HAP-1 (cell line): ENCODE data around the gene SFXN4.
"Not testable (repeated sequence)": the region's sequence is repeated elsewhere in the genome, so short reads cannot be mapped to it uniquely, and the experiment has no call there.

Experiments used
- DNase-seq, 2 experiments: peaks; one replicate each; pipeline ENCODE4 v3.0.0-alpha.2; 2016 to 2020; ENCODE audit warnings: low spot score in 2 of 2
- H3K27me3 ChIP-seq: fragments of 250-450 bp; sonication (Bioruptor Pico); 2 replicates; pipeline ENCODE4 v1.5.1; 2020; ENCODE audit warnings: low read depth, mild to moderate bottlenecking, moderate library complexity
- H3K36me3 ChIP-seq: fragments of 250-450 bp; sonication (Bioruptor Pico); replicated peaks from 2 replicates; pipeline ENCODE4 v1.5.1; 2020; ENCODE audit warnings: mild to moderate bottlenecking
- H3K4me1 ChIP-seq: fragments of 250-450 bp; sonication (Bioruptor Pico); 2 replicates; pipeline ENCODE4 v1.5.1; 2020; ENCODE audit warnings: mild to moderate bottlenecking
- H3K4me3 ChIP-seq: fragments of 250-450 bp; sonication (Bioruptor Pico); 2 replicates; pipeline ENCODE4 v1.5.1; 2020; ENCODE audit warnings: mild to moderate bottlenecking, moderate library complexity
- H3K9me3 ChIP-seq: fragments of 250-450 bp; sonication (Bioruptor Pico); 2 replicates; pipeline ENCODE4 v1.5.1; 2020; ENCODE audit warnings: mild to moderate bottlenecking, moderate library complexity
- in situ Hi-C: fragments of 300-500 bp; cut with MboI; formaldehyde crosslinking; loops from 3 replicates; pipeline ENCODE4 v1.14.3; 2020; ENCODE audit warnings: low sequenced_read_pairs, inconsistent platforms, mixed read lengths

SFXN4 gene

DNA sequence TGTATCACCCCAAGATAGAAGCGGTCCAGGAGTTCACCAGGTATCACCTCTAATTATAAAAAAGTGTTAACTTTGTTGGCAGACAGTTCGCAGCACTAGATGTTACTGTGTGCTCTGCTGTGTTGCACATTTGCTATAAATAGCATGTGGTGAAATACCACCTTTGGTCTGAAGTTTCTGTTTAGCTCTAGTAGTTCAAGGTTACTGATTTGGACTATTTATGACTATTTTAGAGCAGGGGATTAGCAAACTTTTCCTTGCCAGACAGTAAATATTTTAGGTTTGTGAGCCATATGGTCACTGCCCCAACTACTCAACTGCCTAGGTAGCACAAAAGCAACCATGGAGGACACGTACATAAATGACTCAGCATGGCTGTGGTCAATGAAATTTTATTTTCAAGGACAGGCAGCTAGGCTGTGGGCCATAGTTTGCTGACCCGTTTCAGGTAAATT lies 45.1 kb downstream of the SFXN4 start:
- no peaks in the 10 kb centered on the region for H3K9me3 ChIP-seq
- no peaks in the 10 kb centered on the region for H3K27me3 ChIP-seq
- in situ Hi-C loops = no loop called here
- no peaks in the 10 kb centered on the region for H3K4me1 ChIP-seq
- no peak for DNase-seq
- no peak overlapping the region for H3K4me3 ChIP-seq
- H3K36me3 ChIP-seq = peaks cover 56% of the 10 kb centered on the region

DNA sequence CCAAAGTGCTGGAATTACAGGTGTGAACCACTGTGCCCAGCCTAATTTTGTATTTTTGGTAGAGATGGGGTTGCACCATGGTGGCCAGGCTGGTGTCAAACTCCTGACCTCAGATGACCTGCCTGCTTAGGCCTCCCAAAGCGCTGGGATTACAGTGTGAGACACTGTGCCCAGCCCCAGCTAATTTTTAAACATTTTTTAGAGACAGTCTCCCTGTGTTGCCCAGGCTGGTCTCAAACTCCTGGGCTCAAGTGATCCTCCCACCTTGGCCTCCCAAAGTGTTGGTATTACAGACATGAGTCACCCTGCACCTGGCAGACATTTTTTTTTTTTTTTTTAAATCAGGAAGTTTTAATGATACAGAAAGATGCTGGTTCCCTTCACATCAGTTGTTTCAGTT lies 46.1 kb downstream of the SFXN4 start:
- in situ Hi-C loops = no loop called here
- Histone ChIP-seq H3K27me3 (no peaks in the 10 kb centered on the region), H3K4me1 (no peaks in the 10 kb centered on the region), H3K36me3 (peaks cover 58% of the 10 kb centered on the region), H3K4me3 (no peak overlapping the region), H3K9me3 (no peaks in the 10 kb centered on the region)
- DNase-seq = no peak

DNA sequence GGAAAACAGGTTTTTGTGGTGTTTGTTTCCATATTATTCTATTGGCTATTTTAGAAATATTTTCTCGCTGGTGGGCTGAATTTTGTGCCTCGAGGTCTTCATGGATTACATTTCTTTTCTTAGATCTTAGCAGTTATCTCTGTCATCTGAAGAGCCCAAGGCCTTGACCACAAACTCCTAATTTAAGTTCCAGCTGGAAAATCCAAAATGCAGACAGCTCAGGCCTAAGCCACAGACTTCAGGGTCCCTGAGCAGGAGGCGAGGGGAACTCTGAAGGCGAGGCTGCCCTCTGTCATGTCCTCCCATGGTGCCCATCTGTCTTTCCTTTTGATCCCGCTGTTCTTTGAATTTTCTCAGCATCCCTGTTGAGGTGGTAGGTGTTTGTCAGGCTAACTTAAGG lies 47.3 kb downstream of the SFXN4 start:
- Histone ChIP-seq H3K4me1 (no peaks in the 10 kb centered on the region), H3K27me3 (no peaks in the 10 kb centered on the region), H3K36me3 (peaks cover 63% of the 10 kb centered on the region), H3K9me3 (no peaks in the 10 kb centered on the region), H3K4me3 (no peak overlapping the region)
- in situ Hi-C loops = no loop called here
- DNase-seq = no peak

DNA sequence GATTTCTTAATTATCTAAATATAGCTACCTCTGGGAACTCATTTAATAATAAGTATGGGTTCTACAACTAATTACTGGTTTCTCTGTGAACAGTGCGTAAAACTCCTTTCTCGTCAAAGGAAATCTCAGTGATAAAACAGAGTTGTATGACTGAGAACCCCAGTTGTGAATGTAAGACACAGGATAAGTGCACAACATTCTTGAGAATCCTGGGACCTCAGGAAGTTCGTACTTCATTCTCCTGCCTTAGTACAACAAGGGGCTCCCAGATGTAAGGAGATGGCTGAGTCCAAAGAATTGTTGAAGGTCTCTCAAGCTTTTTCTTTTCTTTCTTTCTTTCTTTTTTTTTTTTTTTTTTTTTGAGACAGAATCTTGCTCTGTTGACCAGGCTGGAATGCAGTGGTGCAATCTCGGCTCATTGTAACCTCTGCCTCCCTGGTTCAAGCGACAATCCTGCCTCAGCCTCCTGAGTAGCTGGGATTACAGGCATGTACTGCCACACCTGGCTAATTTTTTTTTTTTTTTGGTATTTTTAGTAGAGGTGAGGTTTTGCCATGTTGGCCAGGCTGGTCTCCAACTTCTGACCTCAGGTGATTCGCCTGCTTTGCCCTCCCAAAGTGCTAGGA lies 49.1 kb downstream of the SFXN4 start:
- peaks cover 57% of the 10 kb centered on the region for H3K36me3 ChIP-seq

DNA sequence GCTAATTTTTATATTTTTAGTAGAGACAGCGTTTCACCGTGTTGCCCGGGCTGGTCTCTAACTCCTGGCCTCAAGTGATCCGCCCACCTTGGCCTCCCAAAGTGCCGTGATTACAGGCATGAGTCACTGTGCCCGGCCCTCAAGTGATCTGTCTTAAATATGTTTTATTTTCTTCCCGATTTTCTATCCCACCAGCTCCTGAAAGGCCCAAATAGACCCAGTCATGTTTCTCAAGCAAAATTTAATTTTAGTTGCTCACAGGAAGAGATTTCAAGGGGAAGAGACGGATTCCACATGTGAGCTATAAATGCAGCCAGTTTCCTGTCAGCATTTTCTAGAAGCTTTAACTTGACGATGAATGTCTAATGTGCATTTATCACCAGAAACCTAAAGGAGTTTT lies 49.6 kb downstream of the SFXN4 start:
- H3K36me3 ChIP-seq = peaks cover 58% of the 10 kb centered on the region
- H3K4me1 ChIP-seq = no peaks in the 10 kb centered on the region
- in situ Hi-C loops = no loop called here
- H3K4me3 ChIP-seq = no peak overlapping the region
- DNase-seq = no peak
- no peaks in the 10 kb centered on the region for H3K9me3 ChIP-seq
- H3K27me3 ChIP-seq = no peaks in the 10 kb centered on the region

More for the DNA sequence above, 49.1 kb downstream of the SFXN4 start:
- in situ Hi-C loops = no loop called here
- Histone ChIP-seq H3K4me1 (no peaks in the 10 kb centered on the region), H3K9me3 (no peaks in the 10 kb centered on the region), H3K4me3 (no peak overlapping the region), H3K27me3 (no peaks in the 10 kb centered on the region)
- DNase-seq = no peak

DNA sequence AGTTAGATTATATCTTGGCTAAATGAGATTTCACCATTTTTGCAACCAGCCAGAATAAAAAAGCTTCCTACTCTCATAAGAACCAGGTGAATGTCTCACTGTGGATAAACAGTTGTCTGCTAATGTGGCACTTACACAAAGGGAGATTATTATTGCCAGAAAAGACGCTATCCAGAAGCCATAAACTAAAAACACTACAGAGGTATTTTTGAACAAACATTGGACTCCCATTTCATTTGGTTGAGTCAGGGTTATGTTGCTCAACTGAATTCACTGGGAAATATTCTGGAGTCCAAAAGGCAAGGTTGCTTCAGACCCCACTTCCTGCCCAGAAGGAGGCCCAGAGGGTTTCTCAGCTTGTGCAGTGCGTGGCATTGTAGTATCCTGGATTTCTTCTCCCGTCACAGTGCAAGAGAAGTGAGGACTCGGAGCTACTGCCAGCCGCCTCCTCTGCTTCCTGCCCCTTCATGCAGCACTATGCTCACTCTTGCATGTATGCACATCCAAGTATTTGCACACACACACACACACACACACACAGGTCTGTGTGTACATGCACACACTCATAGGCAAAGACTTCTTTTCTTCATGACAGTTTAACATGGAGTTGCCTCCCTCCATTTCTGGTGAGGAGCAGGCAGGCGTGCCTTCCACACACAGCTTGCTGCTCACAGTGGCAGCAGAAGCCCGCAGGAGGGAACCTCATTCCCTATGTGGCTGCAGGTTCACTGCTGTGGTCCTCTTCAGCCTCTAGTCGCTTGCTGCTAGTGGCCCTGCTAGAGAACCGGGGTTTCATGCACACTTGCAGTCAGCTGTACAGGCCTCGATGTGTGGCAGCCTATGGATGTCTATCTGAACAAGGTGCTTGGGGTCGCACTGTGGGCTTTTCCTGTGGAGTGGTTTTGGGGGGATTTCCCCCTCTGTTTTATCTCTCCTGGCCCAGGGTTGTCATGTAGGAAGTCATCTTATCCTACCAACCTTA lies 51.5 kb downstream of the SFXN4 start:
- in situ Hi-C loops = no loop called here

DNA sequence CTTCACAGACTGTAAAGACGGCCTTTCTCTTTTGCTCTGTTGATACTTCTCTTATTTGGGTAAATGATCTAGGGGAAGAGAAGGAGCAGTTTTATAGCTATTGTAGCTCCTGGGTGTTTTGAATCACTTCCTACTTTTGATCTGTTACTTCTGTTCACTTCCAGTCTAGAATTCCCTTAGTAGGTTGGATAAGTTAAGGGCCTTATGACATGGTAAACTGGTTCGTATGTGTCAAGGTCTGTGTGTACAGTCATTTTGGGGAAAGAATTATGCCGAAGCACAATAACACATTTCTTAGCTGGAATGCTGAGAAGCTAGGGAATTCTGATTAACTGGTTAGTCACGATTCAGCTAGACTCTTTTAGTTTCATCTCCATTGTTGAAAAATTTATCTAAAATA lies 53.5 kb downstream of the SFXN4 start:
- no peak overlapping the region for H3K4me3 ChIP-seq
- no peaks in the 10 kb centered on the region for H3K27me3 ChIP-seq
- DNase-seq = no peak
- H3K9me3 ChIP-seq = no peaks in the 10 kb centered on the region
- no peaks in the 10 kb centered on the region for H3K4me1 ChIP-seq
- in situ Hi-C loops = no loop called here
- H3K36me3 ChIP-seq = peaks cover 39% of the 10 kb centered on the region

More for the DNA sequence above, 51.5 kb downstream of the SFXN4 start:
- Histone ChIP-seq H3K4me1 (no peaks in the 10 kb centered on the region), H3K4me3 (no peak overlapping the region), H3K27me3 (no peaks in the 10 kb centered on the region), H3K36me3 (peaks cover 47% of the 10 kb centered on the region), H3K9me3 (no peaks in the 10 kb centered on the region)
- DNase-seq = no peak

DNA sequence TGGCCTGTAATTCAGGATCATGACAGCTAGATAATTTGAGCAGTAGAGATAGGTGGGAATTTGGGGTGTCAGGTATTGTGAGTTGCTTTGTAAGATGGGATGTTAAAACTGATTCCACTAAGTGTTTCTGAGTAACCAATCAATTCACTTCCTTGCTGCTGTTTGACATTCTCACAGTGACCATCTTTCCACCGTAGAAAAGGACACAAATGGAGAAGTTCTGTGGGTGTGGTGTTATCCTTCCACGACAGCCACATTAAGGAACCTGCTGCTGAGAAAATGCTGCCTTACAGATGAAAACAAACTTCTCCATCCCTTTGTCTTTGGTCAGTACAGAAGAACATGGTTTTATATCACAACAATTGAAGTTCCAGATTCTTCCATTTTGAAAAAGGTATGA lies 57.7 kb downstream of the SFXN4 start:
- H3K4me1 ChIP-seq, H3K9me3 ChIP-seq, DNase-seq, H3K27me3 ChIP-seq, H3K4me3 ChIP-seq, in situ Hi-C loops: not testable (repeated sequence)
- H3K36me3 ChIP-seq = peaks cover 22% of the 10 kb centered on the region

DNA sequence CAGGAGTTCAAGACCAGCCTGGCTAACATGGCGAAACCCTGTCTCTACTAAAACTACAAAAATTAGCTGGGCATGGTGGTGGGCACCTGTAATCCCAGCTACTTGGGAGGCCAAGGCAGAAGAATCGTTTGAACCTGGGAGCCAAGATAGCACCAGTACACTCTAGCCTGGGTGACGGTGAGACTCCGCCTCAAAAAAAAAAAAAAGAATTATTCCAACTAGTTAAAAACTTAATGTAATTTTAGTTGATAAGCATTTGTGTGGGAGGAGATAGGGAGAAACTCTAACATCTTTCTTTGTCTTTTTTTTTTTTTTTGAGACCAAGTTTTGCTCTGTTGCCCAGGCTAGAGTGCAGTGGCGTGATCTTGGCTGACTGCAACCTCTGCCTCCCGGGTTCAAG lies 58.4 kb downstream of the SFXN4 start:
- H3K4me1 ChIP-seq, H3K4me3 ChIP-seq, in situ Hi-C loops, H3K27me3 ChIP-seq, H3K9me3 ChIP-seq, DNase-seq: not testable (repeated sequence)
- peaks cover 20% of the 10 kb centered on the region for H3K36me3 ChIP-seq

DNA sequence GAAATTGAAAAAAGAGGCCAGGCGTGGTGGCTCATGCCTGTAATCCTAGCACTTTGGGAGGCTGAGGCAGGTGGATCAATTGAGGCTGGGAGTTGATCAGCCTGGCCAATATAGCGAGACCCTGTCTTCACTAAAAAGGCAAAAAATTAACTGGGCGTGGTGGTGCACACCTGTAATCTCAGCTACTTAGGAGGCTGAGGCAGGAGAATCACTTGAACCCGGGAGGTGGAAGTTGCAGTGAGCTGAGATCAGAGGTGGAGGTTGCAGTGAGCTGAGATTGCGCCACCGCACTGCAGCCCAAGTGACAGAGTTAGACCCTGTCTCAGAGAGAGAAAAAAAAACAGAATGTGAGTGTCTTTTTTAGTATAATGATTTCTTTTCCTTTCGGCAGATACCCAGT lies 59.6 kb downstream of the SFXN4 start:
- H3K4me3 ChIP-seq, H3K27me3 ChIP-seq, H3K4me1 ChIP-seq, DNase-seq, in situ Hi-C loops, H3K9me3 ChIP-seq: not testable (repeated sequence)
- H3K36me3 ChIP-seq = peaks cover 12% of the 10 kb centered on the region

DNA sequence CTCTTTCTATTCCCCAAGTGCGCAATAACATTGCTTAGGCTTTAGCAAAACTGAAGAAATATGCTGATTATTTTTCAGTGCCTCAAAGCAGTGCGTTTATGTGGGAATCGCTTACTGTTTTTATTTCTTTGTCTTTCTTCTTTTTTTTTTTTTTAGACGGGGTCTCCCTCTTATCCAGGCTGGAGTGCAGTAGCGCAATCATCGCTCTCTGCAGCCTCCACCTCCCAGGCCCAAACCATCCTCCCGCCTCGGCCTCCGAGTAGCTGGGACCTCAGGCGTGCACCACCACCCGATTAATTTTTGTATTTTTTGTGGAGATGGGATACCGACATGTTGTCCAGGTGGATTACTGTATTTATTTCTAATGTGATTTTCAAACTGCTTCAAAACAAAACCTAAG lies 60.4 kb downstream of the SFXN4 start:
- Histone ChIP-seq H3K36me3 (peaks cover 12% of the 10 kb centered on the region), H3K4me3 (peak overlapping the region; percentile 58), H3K27me3 (no peaks in the 10 kb centered on the region), H3K9me3 (no peaks in the 10 kb centered on the region), H3K4me1 (peaks cover 3% of the 10 kb centered on the region; the same call in 1 of the 2 replicates)
- DNase-seq = no peak
- in situ Hi-C loops = no loop called here

DNA sequence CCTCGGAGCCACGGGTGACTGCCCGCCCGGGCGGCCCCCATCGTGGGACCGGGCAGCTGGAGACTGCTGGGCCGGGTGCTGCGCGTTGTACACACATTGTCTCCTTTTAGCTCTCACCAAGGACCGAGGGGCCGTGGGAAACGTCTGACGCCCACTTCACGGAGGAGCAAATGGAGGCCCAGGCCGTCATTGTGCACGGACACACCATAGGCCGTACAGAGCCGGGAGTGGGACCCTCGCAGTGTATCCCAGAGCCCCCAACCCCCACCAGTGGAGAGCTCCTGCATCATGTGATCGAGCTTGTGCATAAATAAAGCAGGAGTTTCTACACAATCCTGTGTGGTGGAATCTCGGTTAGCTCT lies 60.9 kb downstream of the SFXN4 start:
- peaks cover 12% of the 10 kb centered on the region for H3K36me3 ChIP-seq
- in situ Hi-C loops = no loop called here
- peaks cover 3% of the 10 kb centered on the region; the same call in 1 of the 2 replicates for H3K4me1 ChIP-seq
- H3K27me3 ChIP-seq = no peaks in the 10 kb centered on the region
- DNase-seq = peak; percentile 11 to 45
- no peaks in the 10 kb centered on the region for H3K9me3 ChIP-seq
- H3K4me3 ChIP-seq = peak overlapping the region; percentile 58

DNA sequence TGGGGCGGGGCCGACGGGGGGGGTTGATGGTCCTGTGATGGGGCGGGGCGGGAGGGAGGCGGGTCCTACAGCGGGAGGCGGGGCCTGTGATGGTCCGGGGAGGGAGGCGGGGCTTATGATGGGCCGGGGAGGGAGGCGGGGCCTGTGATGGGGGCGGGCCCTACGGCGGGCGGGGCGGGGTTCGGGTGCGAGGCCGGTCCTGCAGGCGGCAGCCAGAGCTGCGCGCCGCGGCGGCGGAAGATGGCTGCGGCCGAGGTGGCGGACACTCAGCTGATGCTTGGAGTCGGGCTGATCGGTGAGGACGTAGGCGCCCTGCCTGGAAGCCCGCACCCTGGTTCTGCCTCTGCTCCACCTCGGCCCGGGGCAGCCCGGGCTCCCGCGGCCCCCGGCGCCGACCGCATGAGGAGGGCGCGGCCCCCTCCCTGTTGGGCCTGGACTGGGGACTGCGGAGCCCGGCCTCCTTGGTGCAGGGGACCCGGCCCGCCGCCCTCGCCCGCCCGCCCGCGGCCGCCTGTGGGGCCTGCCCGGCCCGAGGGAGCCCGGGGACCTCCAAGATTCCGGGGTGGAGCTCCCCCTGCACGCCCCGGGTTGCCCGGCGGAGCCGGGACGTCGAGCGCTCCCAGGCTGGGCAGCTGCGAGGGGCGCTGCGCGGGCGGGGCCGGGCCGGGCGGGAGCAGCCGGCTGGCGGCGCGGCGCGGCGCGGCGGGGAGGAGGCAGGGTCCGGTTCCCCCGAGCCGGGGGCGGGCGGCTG lies 61.4 kb downstream of the SFXN4 start, which contains the start of gene DENND10:
Gene DENND10, plus strand, starts transcription at position 211 of the 751 bp plus-strand sequence. Its CDS starts 30 bp downstream, at position 241.
- Histone ChIP-seq H3K9me3 (no peaks in the 10 kb centered on the region), H3K36me3 (peaks cover 9% of the 10 kb centered on the region), H3K4me3 (peak within 1 kb of the TSS; percentile 58), H3K27me3 (no peaks in the 10 kb centered on the region), H3K4me1 (peaks cover 3% of the 10 kb centered on the region; the same call in 1 of the 2 replicates)
- DNase-seq = peak; percentile 58 to 90
- in situ Hi-C loops = no loop called here
